Esophagus muscularis mucosa (tissue), 4 donors: ENCODE data around the gene CCDC17.

ENCODE experiments used
- CTCF ChIP-seq, 3 experiments: fragments of 200-600 bp in 2 of 3; fragments of 450-650 bp in 1 of 3; sonication (generic) in 2 of 3; IDR thresholded peaks; one replicate each; pipeline ENCODE4 v1.5.1; 2017 to 2019; ENCODE audit warnings: antibody characterized with exemption in 3 of 3, mild to moderate bottlenecking in 2 of 3, moderate library complexity in 1 of 3
- EP300 ChIP-seq: sonication (generic); formaldehyde crosslinking; IDR thresholded peaks from one replicate; pipeline ENCODE4 v1.6.1; 2017; ENCODE audit warnings: antibody characterized with exemption
- POLR2A ChIP-seq: fragments of 450-650 bp; IDR thresholded peaks from one replicate; pipeline ENCODE4 v1.6.1; 2017; ENCODE audit warnings: antibody characterized with exemption, moderate library complexity, mild to moderate bottlenecking, low read depth
- POLR2AphosphoS5 ChIP-seq, 2 donors: sonication (generic); formaldehyde crosslinking; IDR thresholded peaks; one replicate each; pipeline ENCODE4 v1.6.1; 2017; ENCODE audit warnings: antibody characterized with exemption in 2 of 2

DNA sequence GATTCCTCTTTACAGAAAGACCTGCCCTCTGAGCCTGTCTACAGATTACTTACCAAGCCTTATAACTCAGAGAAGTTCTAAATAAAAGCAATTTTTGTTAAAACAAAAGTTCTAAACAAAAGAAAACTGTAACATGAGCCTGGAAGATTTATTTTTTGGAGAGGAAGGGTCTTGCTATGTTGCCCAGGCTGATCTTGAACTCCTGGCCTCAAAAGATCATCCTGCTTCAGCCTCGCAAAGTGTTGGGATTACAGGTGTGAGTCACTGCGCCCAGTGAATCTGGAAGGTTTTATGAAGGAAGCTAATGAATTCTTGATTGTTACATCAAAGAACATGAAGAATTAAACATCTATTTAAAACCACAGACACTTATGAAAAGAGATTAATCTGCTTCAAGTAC is 35.4 kb upstream of the CCDC17 start:
- TF ChIP-seq CTCF (IDR thresholded peaks at IDR 0.05): no peak
- no peak for TF ChIP-seq POLR2A
- no peak for TF ChIP-seq POLR2AphosphoS5 (IDR thresholded peaks at IDR 0.05)
- TF ChIP-seq EP300: no peak
